NCI-H1105 (cell line): ENCODE measurements around the gene MYPOP.
"Not testable (repeated sequence)": the region's sequence is repeated elsewhere in the genome, so short reads cannot be mapped to it uniquely, and the experiment has no call there.

ENCODE experiments used
- DNase-seq: peaks from one replicate; lab custom pipeline; 2025; lab: John Stamatoyannopoulos, UW

The MYPOP gene

DNA sequence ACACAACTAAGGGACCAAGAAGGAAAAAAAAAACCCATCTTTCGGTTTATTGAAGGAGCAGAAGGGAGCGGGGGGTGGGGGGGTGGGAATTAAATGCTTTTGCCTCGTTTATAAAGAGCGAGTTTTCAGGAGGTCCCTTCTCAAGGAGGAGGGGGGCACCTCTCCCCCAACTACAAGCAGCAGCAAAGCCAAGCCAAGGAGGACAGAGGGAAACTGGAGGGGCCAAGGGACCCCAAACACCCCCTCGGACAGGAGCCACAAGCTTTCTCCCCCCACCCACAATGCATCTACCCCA is 18.9 kb downstream of the MYPOP start:
- no peak for DNase-seq

DNA sequence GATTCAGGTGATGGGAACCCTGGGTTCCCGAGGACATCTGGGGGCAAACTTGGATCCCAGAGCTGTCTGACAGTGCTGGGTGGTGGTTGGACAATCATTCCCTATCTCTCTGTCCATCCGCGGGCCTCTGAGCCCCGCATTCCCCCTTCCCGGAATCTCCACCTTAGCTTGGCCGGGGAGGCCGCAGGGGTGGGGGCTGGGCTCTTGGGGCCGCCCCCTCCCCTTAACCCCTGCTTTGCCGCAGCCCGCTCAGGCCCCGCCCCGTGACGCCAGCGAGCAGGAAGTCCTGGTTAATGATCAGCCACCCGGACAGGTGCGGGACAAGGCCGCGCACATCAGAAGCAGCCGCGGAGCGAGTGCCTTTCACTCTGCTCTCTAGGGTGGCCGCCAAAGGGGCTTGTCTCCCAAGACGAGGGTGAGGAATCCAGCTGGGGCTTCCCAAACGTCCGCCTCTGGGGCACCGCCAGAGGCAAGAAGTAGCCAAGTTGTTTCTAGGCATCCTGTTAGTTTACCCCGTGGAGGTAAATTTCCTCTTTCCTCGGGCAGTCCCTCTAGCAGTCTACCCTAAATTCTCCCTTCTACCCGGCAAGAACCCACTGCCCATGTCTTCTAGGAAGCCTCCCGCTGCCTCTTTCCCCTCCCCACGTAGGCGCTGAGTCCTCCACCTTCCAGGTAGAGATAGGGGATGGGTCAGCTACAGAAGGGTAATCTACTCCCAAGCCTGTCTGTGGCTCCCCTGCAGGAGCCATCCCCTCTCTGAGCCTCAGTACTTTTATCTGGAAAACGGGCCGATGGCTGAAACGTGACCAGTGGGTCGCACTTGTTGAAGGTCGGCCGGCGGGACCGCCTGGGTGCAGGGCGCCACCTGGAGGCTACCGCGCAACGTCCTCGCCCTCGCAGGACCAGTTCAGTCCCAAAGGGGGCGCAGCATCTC is 19.5 kb downstream of the MYPOP start:
- peak; percentile 71 for DNase-seq

DNA sequence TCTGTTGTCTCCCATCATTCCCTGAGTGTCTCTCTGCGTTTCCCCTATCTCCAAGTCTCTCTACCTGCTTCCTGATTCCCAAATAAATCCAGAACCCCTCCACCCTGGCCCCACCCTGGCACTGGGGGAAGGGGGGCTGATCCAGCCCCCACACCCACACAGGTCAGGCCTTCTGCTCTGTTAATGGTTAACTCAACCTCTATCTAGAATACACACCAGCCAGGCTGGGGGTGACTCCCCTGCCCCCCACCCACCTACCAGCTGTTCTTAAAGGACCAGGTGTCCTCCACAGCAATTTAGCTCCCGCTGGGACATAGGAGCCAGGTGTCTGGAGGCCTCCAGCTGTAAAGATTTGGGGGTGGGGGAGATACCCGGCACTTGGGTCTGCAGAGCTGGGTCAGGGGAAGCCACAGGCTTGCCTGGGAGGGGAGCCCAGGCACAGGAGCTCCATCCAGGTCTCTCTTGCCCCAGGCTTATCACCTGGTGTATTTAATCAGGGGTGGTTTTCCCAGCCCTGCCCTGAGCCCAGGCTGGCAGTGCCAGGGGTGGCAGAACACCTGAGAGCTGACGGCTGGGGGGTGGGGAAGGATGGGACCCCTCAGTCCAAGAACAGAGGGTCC is 20.4 kb downstream of the MYPOP start:
- no peak for DNase-seq

GRCh38 chr19:45881082-45881908 is 21.1 kb downstream of the MYPOP start:
- DNase-seq, result no peak

DNA sequence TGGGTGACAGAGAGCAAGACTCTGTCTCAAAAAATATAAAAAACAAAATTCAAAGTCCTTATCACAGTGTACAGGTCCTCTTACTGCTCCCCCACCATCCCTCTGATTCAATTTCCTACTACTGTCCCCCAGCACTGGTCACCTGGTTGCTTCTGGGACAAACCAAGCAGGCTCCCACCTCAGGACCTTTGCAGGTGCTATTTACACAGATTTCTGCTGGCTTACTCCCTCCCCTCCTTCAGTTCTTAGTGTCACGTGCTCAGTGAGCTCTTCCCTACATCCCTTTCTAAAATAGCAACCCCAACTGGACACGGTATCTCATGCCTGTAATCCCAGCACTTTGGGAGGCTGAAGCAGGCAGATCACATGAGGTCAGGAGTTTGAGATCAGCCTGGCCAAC is 22.4 kb downstream of the MYPOP start:
- DNase-seq, result no peak

DNA sequence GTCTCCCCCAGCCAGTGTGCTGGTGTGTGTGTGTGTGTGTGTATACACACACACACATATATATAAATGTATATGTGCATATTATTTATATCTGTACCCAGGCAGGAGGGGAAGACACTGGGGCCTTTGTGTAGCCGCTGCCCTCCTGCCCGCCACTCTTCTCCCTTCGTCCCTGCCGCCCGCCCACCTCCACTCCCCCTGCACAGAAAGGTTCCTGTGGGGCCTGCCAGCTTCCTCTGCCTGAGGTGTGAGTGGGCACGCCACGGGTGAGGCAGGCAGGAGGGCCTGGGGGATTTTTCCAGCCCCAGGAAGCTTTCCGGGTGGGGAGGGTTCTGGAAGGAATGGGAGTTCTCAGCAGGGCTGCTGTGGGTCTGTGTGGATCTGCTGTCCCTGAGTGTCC is 23.4 kb downstream of the MYPOP start:
- no peak for DNase-seq

DNA sequence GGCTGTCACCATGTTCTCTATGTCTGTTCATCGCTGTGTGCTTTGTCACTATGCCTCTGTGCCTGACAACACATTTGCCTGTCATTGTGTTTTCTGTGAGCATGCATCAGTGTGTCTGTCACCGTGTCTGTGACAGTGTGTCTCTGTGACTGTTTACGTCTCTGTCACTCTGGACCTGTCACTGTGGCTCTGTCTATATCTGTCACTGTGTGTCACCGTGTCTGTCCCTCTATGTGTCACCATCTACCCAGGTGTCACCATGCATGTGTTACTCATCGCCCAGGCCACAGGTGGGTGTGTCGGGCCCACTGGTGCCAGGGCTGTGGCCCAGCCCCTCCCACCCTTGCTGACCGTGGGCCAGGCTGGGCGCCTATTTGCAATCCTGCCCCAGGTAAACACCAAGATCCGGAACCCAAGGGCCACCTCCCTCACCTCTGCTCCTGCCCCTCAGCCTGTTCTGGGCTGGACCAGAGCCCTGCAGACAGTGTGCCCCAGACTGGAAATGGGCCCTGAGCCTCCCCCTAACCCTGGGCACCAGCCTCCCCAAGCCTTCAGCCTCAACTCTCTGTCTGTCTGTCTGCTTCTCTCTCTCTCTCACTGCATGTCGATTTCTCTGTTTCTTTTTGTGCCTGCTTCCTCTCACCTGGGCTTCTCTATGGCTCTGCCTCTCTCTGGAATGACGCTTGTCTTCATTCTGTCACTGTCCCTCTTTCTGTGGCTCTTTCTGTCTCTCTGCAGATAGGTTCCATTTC is 24.2 kb downstream of the MYPOP start:
- no peak for DNase-seq

DNA sequence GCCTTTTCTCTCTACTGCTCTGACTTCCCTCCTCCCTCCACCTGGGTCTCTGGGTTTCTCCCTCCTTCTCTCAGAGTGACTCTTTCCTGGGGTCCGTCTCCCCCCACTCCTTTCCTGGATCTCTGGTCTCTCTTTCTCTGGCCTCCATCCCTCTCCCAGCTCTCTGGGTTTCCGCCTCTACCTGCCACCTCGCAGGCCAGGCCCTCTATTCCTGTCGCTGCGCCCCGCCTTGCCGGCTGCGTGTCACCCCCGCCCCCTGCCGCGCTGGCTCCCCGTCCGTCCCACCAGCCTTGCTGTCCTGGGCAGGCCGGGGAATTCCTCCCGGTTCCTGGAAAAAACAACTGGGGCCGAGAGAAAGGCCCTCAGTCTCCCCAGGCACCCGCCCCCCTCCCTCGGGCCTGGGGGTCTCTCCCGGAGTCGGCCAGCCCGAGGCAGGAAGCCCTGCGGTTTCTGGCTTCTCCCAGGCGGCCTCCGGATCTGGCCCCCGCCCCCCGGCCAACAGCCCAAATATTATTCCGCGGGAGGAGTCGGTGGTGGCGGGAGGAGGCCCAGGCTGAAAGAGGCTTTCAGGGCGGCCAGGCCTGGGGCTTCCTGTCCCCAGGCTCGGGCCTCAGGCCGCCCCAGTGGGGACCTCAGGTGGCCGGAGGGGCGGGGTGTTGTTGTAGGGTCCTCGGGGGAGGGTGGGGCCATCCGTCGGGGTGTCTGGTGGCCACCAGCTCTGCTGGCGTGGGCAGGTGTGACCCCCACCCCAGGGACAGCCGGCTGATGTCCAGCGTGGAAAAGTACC is 25.8 kb downstream of the MYPOP start:
- no peak for DNase-seq

DNA sequence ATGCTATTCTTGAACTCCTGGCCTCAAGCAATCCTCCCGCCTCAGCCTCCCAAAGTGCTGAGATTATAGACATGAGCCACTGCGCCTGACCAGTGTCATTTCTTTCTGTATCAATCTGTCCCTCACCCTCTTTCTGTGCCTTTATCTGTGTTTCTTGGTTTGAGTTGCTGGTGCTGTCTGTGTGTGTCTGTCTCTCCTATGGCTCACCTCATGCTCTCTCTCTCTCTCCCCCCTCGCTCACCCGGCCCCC is 26.3 kb downstream of the MYPOP start:
- no peak for DNase-seq

GRCh38 chr19:45874620-45874966 is 27.8 kb downstream of the MYPOP start:
- DNase-seq, result no peak

DNA sequence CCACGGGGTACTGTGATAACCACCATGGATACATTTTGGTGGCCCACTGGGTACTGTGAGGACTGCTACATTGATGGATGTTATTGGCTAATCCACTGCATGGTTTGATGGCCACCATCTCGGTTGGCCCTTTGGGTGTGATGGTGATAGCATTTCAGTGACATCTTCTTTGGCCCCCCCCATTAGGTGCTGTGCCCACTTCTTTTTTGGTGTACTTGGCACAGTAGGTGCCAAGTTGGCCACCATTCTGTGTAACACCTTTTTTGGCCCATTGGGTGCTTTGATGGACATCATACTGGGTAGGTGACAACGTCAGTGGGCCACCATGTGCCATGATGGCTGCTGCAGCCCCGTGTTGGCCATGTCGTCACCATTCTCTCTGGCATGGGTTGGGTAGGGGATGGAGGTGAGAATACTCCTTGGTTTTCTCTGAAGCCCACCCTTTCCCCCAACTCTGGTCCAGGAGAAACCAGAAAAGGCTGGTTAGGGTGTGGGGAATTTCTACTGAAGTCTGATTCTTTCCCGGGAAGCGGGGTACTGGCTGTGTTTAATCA is 29.1 kb downstream of the MYPOP start:
- DNase-seq, result no peak

DNA sequence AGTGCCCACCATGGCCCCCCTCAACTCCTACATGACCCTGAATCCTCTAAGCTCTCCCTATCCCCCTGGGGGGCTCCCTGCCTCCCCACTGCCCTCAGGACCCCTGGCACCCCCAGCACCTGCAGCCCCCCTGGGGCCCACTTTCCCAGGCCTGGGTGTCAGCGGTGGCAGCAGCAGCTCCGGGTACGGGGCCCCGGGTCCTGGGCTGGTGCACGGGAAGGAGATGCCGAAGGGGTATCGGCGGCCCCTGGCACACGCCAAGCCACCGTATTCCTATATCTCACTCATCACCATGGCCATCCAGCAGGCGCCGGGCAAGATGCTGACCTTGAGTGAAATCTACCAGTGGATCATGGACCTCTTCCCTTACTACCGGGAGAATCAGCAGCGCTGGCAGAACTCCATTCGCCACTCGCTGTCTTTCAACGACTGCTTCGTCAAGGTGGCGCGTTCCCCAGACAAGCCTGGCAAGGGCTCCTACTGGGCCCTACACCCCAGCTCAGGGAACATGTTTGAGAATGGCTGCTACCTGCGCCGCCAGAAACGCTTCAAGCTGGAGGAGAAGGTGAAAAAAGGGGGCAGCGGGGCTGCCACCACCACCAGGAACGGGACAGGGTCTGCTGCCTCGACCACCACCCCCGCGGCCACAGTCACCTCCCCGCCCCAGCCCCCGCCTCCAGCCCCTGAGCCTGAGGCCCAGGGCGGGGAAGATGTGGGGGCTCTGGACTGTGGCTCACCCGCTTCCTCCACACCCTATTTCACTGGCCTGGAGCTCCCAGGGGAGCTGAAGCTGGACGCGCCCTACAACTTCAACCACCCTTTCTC is 30.1 kb downstream of the MYPOP start:
- no peak for DNase-seq

- DNase-seq, result no peak
Measured at GRCh38 chr19:45870798-45871197, 31.6 kb downstream of the MYPOP start.

DNA sequence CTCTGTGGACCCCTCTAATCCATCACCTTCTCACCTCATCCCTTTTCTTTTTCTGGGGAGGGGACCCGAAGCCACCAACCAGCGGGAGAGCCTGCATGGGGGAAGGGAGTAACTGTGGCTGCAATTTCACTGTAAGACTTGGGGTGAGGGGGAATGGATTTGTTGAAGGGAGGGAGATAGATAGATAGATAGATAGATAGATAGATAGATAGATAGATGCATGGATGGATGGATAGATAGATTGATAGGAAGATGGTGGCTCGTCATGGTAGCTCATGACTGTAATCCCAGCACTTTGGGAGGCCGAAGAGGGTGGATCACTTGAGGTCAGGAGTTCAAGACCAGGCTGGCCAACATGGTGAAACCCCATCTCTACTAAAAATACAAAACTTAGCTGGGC is 35.2 kb downstream of the MYPOP start:
- DNase-seq, result not testable (repeated sequence)

DNA sequence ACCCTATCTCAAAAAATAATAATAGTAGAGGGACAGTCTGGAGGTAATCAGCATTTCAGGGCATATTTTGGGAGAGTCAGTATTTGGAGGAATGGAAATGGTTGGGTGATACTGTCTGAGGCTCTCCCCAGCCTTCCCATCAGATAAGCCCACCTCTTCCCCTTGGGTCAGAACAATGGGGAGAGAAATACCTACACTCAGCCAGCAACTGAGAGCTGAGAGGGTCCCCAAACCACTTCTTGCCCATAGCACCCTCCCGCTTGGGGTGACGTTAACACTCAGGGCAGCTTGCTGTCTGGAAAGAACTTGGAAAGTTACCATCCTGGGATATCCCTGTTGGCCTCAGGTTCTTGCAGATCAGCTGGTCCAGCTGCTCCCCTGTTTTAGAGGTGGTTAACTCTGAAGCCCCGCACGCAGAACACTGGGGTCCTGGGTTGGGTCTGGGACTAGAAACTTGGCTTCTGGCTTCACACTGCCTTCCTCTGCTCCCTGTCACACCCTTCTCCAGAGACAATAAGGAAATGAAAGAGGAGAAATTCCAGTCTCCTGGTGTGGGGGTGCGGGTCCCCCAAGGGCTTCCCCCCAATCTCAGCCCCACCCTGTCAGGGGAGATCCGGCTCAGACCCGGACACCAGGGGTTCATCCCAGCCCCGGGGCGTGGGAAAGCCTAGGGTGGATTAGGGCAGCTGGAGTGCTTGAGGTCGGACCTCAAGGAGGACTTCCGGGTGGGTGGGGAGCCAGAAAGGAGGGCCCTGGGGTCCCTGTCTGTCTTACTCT is 35.8 kb downstream of the MYPOP start:
- DNase-seq, result no peak

DNA sequence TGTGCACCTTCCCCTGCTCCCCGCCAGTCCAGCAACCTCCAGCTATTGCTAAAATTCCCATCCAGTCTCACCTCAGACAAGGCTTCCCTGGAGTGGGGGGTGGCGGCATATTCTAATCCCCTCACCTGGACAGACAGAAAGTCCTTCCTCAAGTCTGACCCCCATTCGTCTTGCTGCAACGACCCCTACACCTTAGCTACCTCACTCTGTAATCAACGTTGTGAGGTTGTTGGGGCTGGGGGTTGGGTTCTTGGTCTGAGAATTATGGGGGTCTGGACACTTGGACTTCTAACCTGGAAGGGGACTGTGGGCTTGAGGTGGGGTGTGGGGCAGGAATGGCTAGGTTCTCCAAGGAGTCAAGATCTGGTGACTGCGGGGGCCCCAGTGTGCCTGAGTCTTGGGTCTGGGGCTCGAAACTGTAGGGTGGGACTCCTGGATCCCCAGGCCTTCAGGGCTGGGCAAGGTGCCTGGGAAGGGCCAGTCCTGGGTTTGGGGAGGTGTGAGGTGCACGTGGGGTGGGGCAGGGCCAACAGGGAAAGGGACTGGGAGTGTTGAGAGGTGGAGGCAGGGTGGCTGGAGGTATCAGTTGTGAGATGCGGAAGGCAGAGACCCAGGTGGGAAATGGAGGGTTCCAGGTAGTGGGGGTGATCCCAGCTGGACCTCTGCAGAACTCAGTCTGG is 37.0 kb downstream of the MYPOP start:
- DNase-seq, result no peak

DNA sequence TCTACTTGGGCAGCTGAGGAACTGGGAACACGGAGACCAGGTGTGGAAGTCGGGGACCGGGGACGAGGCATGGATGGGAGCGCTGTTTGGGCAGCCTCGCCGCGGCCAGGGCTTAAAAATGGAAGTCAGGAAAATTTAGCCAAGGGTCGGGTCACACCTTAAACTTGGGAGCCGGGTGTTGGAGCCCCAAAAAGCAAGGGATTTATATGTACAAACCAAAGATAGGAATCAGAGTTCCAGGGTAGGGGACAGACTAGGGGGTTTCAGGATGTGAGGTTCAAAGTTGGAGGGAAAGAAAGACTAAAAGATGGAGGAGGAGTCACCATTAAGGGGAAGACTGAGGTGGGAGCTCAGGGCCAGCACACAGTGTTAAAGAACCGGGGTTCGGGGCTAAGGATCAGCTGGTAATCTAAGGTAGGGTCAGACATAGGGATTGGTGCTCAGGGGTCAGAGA is 37.8 kb downstream of the MYPOP start:
- no peak for DNase-seq

GRCh38 chr19:45863840-45864628 is 38.4 kb downstream of the MYPOP start, which contains the start of gene FOXA3:
FOXA3 (plus strand) TSS chr19:45864326; CDS start chr19:45864457, 131 bp downstream.
- DNase-seq, result no peak
